MM.1S (cell line): ENCODE measurements around the gene C1orf116.

ENCODE experiments used
- CTCF ChIP-seq: fragments of 300-600 bp; sonication (generic); IDR thresholded peaks from 2 replicates; pipeline ENCODE4 v1.5.1; 2016; ENCODE audit warnings: antibody characterized with exemption, low read length, mixed read lengths
- EZH2 ChIP-seq: fragments of 300-600 bp; sonication (generic); optimal IDR thresholded peaks from 2 replicates; pipeline ENCODE3; 2017; ENCODE audit warnings: low read depth, mild to moderate bottlenecking, antibody characterized with exemption, low read length, mixed read lengths
- EZH2phosphoT487 ChIP-seq: fragments of 300-600 bp; sonication (generic); IDR thresholded peaks from 2 replicates; pipeline ENCODE4 v1.6.1; 2018; ENCODE audit warnings: antibody characterized with exemption, low read length

DNA sequence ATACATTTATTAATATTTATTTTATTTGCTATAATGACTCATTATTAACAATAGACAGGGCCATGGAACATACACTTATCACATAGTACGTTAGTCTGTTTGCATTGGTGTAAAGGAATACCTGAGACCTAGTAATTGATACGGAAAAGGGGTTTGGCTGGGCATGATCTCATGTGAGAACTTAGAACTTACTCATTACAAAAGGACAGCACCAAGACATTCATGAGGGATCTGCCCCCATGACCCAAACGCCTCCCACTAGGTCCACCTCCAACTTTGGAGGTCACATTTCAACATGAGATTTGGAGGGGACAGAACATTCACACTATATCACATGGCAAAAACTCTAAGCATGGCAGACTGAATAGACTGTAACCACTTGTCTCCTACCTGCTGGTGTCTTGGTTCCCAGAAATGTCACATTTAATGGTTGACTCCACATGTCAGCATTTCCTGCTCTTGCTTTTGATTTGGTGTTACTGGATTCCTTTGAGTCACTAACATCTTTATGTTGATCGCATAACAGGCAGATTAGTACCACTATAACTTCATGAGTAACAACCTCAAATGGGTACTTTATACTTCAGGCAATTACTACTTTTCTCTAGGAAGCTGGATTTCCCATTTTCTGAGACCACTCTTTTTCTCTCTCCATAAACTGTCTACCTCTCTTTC is 3.5 kb upstream of the C1orf116 start:
- no peak for TF ChIP-seq CTCF
- TF ChIP-seq EZH2: no peak
- no peak for TF ChIP-seq EZH2phosphoT487
